C4-2B (cell line): Measurements from ENCODE around the gene TMEM18.

Experiments
- CTCF ChIP-seq: fragments of 450-650 bp; conservative IDR thresholded peaks from 2 replicates; pipeline ENCODE4 v1.5.1; 2017; ENCODE audit warnings: mild to moderate bottlenecking
- ZFX ChIP-seq: fragments of 450-650 bp; IDR thresholded peaks from 2 replicates; pipeline ENCODE4 v1.6.1; 2017

- TF ChIP-seq CTCF, result no peak
- no peak for TF ChIP-seq ZFX
Measured at GRCh38 chr2:680496-680895, 3.3 kb upstream of the TMEM18 start.
